GM15510 (cell line): Measurements from ENCODE around the gene PPP6C.

Experiments used
- POLR2A ChIP-seq: IDR thresholded peaks from 3 replicates; pipeline ENCODE4 v1.6.1; 2011; ENCODE audit warnings: borderline replicate concordance; ENCODE audit not compliant: insufficient read length; ENCODE audit errors: extremely low read depth

Gene PPP6C

GRCh38 chr9:125103770-125104460 is 85.7 kb downstream of the PPP6C start:
- TF ChIP-seq POLR2A, result no peak

GRCh38 chr9:125103021-125103420 is 86.6 kb downstream of the PPP6C start:
- TF ChIP-seq POLR2A, result no peak

DNA sequence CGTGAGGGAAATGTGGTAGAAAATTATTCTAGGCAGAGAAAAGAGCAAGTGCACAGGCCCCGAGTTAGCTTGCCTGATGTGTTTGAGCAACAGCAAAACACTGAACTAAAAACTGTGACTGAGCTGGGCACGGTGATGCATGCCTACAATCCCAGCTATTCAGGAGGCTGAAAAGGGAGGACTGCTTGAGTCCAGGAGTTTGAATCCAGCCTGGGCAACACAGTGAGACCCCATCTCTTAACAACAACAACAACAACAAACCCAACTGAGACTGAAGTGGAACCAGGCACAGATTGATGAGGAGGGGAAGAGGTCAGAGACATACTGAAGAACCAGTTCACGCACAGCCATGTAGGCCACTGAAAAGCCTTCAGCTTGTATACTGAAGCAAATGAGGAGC is 88.8 kb downstream of the PPP6C start:
- TF ChIP-seq POLR2A, result no peak

- TF ChIP-seq POLR2A, result no peak
Measured at GRCh38 chr9:125099816-125100215, 89.8 kb downstream of the PPP6C start.
